ENCODE data around the gene FUT8. TPM values are rescaled to one million over a fixed set of nuclear protein-coding genes. Genes with fewer than 3 reads are reported as not detected.
A peak's percentile ranks its signal among the peaks of the same experiment; 100 is the strongest.

Gene FUT8
- total RNA-seq, 1 donor from 2014 or later: 56.6 TPM

DNA sequence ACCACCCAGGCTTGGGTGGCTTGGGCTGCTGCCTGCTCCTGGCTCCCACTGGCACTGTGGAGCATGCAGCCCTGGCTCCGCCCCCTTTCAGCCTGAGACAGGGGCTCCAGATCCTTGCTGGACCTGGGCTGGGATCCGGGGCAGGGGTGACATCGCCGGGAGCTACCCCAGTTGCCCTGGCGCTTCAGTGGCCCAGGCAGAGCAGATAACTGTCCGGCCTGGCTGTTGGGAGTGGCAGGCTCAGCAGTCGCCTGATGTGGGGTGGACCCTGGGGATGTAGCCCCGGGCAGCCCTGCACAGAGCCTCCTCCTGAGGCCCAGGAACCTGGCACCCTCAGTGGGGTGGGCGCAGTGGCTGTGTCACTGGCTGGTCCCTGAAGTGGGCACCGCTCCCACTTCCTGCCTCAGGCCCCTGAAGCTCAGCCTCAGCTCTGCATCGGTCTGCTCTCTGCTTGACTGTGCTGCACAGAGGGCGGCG, 57.9 kb downstream of the FUT8 start:
- peaks cover 1% of the 10 kb centered on the region for H3K27me3 Mint-ChIP-seq (ENCODE audit: unreplicated experiment)
- DNase-seq: peak; percentile 44
- H3K9me3 Mint-ChIP-seq (ENCODE audit: unreplicated experiment): peaks cover 3% of the 10 kb centered on the region
- peak overlapping the region; percentile 67 for H3K27ac Mint-ChIP-seq (ENCODE audit: unreplicated experiment)
- TF ChIP-seq, protein P1, sequence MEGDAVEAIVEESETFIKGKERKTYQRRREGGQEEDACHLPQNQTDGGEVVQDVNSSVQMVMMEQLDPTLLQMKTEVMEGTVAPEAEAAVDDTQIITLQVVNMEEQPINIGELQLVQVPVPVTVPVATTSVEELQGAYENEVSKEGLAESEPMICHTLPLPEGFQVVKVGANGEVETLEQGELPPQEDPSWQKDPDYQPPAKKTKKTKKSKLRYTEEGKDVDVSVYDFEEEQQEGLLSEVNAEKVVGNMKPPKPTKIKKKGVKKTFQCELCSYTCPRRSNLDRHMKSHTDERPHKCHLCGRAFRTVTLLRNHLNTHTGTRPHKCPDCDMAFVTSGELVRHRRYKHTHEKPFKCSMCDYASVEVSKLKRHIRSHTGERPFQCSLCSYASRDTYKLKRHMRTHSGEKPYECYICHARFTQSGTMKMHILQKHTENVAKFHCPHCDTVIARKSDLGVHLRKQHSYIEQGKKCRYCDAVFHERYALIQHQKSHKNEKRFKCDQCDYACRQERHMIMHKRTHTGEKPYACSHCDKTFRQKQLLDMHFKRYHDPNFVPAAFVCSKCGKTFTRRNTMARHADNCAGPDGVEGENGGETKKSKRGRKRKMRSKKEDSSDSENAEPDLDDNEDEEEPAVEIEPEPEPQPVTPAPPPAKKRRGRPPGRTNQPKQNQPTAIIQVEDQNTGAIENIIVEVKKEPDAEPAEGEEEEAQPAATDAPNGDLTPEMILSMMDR (IDR thresholded peaks at IDR 0.05; ENCODE audit: partially characterized antibody, unreplicated experiment): no peak
- H3K4me3 Mint-ChIP-seq (ENCODE audit: unreplicated experiment): no peak overlapping the region
- peaks cover 34% of the 10 kb centered on the region for H3K4me1 Mint-ChIP-seq (ENCODE audit: low read depth, unreplicated experiment)
- H3K36me3 Mint-ChIP-seq (ENCODE audit: unreplicated experiment): no peaks in the 10 kb centered on the region

DNA sequence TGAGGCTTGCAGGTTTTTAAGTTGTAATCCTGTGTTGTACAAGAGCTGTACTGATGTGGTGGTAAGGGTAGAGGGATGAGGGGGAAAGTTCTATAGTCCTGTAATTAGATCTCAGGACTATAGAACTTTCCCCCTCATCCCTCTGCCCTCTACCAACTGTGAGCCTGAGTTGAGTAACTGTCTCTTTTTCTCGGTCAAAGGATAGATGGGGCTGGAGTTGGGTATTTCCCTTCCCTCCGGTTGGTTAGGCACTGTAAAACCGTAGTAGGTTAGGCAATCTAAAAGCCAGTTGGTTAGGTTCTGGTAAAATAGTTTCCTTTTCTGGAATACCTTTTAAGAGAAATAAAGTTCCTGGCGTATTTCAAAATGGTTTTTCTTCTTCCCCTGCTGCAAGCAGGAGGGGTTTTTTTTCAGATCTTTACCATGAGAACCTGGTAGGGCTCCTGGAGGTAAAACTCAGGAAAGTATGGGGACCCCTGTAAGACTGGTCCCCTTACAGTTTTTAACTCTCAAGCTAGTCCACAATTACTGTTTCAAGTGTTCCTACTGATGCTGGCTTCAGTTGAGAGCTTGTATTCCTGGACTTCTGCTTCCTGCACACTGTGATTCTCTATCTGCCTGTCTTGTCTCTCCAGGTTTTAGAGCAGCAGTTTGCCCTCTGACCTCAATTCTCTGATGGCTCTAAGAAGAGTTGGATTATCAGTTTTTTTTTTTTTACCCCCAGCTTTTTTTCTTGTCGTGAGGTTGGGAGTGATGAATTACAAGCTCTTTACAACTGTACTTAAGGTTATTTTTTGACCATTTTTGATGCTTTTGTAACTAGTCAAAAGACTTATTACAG, 58.7 kb downstream of the FUT8 start:
- H3K9me3 Mint-ChIP-seq (ENCODE audit: unreplicated experiment): peaks cover 3% of the 10 kb centered on the region
- peak overlapping the region; percentile 74 for H3K4me3 Mint-ChIP-seq (ENCODE audit: unreplicated experiment)
- peaks cover 26% of the 10 kb centered on the region for H3K4me1 Mint-ChIP-seq (ENCODE audit: low read depth, unreplicated experiment)
- DNase-seq: no peak
- H3K36me3 Mint-ChIP-seq (ENCODE audit: unreplicated experiment): no peaks in the 10 kb centered on the region
- TF ChIP-seq, protein P1 (IDR thresholded peaks at IDR 0.05; ENCODE audit: partially characterized antibody, unreplicated experiment): no peak
- H3K27ac Mint-ChIP-seq (ENCODE audit: unreplicated experiment): peak overlapping the region; percentile 95
- H3K27me3 Mint-ChIP-seq (ENCODE audit: unreplicated experiment): peaks cover under 1% of the 10 kb centered on the region

DNA sequence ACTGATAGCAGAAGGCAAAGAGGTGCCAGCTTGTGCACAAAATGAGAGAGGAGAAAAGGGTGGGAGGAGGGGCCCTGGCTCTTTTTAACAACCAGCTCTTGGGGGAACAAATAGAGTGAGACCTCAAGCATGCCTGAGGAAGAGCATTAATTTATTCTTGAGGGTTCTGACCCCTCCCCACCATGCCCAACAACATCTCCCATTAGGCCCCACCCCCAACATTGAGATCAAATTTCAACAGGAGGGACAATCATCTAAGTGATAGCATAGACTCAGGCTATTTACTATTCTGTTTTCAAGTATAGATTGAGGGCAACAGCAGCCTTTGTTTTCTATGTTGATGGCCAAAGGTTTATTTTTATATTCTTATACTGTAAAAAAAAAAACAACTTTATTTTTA, 59.7 kb downstream of the FUT8 start:
- TF ChIP-seq, protein P1 (IDR thresholded peaks at IDR 0.05; ENCODE audit: partially characterized antibody, unreplicated experiment): no peak
- Mint-ChIP-seq H3K36me3 (ENCODE audit: unreplicated experiment) (no peaks in the 10 kb centered on the region), H3K27me3 (ENCODE audit: unreplicated experiment) (peaks cover 2% of the 10 kb centered on the region), H3K27ac (ENCODE audit: unreplicated experiment) (peak overlapping the region; percentile 95), H3K9me3 (ENCODE audit: unreplicated experiment) (peaks cover 3% of the 10 kb centered on the region), H3K4me1 (ENCODE audit: low read depth, unreplicated experiment) (peaks cover 22% of the 10 kb centered on the region), H3K4me3 (ENCODE audit: unreplicated experiment) (peak overlapping the region; percentile 74)
- DNase-seq: peak; percentile 31

DNA sequence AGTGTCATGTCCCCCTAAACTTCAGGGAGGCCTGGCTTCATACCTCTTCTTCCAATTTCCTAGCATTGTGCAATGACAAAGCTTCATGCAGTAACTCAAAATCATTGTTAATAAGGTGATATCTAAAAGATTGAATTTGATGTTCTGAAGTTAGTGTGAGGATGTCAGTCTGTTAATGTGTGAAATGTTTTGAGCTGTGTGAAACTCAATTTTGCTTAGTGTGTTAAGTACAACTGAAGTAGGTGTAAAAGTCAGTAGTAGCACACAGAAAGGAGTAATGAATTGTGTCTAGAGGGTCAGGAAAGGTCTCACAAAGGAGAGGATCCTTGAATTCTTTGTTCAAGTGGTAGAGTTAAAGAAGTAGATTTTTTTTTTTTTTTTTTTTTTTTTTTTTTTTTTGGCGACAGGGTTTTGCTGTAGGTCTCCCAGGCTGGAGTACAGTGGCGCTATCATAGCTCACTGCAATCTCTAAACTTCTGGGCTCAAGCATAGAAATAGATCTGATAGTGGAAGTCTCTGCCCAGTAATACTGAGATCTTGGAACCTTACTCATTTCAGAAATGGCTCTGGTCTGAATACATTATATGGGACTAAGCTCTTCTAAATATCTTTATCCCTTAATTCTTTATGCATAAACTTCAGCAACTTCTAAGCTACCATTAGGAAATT, 63.9 kb downstream of the FUT8 start:
- Mint-ChIP-seq H3K36me3 (ENCODE audit: unreplicated experiment) (no peaks in the 10 kb centered on the region), H3K4me1 (ENCODE audit: low read depth, unreplicated experiment) (peaks cover 21% of the 10 kb centered on the region), H3K27ac (ENCODE audit: unreplicated experiment) (no peak overlapping the region), H3K4me3 (ENCODE audit: unreplicated experiment) (no peak overlapping the region), H3K27me3 (ENCODE audit: unreplicated experiment) (peaks cover 2% of the 10 kb centered on the region), H3K9me3 (ENCODE audit: unreplicated experiment) (no peaks in the 10 kb centered on the region)
- DNase-seq: no peak
- TF ChIP-seq, protein P1 (IDR thresholded peaks at IDR 0.05; ENCODE audit: partially characterized antibody, unreplicated experiment): no peak

DNA sequence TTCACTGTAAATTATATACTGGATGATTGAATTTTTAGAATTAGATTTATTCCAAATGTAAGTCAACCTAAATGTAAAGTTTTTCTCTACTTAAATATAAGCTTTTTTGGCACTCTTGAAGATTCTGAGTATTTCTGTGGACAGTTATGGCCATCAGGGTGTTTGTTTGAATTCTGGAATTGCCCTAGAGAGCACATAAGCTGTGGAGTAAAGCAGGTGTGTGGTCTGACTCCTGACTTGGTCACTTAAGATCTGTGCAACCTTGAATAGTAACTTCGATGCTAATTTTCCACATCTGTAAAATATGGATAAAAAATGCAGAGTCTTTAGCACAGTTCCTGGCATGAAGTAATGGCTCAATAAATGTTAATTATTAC, 64.4 kb downstream of the FUT8 start:
- Mint-ChIP-seq H3K4me1 (ENCODE audit: low read depth, unreplicated experiment) (peaks cover 16% of the 10 kb centered on the region), H3K4me3 (ENCODE audit: unreplicated experiment) (no peak overlapping the region), H3K9me3 (ENCODE audit: unreplicated experiment) (no peaks in the 10 kb centered on the region), H3K27me3 (ENCODE audit: unreplicated experiment) (peaks cover 2% of the 10 kb centered on the region), H3K36me3 (ENCODE audit: unreplicated experiment) (no peaks in the 10 kb centered on the region), H3K27ac (ENCODE audit: unreplicated experiment) (no peak overlapping the region)
- TF ChIP-seq, protein P1 (IDR thresholded peaks at IDR 0.05; ENCODE audit: partially characterized antibody, unreplicated experiment): no peak
- no peak for DNase-seq

Data from glutamatergic neuron (in vitro differentiated cells).